Calu3 (cell line): Measurements from ENCODE around the gene CST3. TPM values are rescaled to one million over a fixed set of nuclear protein-coding genes. Genes with fewer than 3 reads are reported as not detected.
"Not testable (repeated sequence)": the region's sequence is repeated elsewhere in the genome, so short reads cannot be mapped to it uniquely, and the experiment has no call there.

Experiments
- BruUV-seq: library from RNA; stranded (reverse); fragments of 400-500 nt; replicated peaks from 2 replicates; lab custom pipeline; 2021; lab: Mats Ljungman, UMichigan
- CTCF ChIA-PET: fragments of 300-600 bp; sonication (Branson Sonifier 250); formaldehyde crosslinking; loops from one replicate; lab custom pipeline; 2022; ENCODE audit warnings: antibody characterized with exemption; lab: Charles Lee
- DNase-seq: peaks from one replicate; pipeline ENCODE4 v3.0.0; 2022
- H3K27ac Mint-ChIP-seq: one replicate; pipeline ENCODE4 v1.8.0; 2022; ENCODE audit warnings: mixed read lengths; ENCODE audit not compliant: unreplicated experiment
- H3K27me3 Mint-ChIP-seq: one replicate; pipeline ENCODE4 v1.8.0; 2022; ENCODE audit warnings: mixed read lengths; ENCODE audit not compliant: unreplicated experiment
- H3K36me3 Mint-ChIP-seq: one replicate; pipeline ENCODE4 v1.8.0; 2022; ENCODE audit warnings: mild to moderate bottlenecking, moderate library complexity, mixed read lengths; ENCODE audit not compliant: insufficient read depth, unreplicated experiment
- H3K4me1 Mint-ChIP-seq: one replicate; pipeline ENCODE4 v1.8.0; 2022; ENCODE audit warnings: mild to moderate bottlenecking, low read depth, mixed read lengths; ENCODE audit not compliant: unreplicated experiment
- H3K4me3 Mint-ChIP-seq: one replicate; pipeline ENCODE4 v1.8.0; 2022; ENCODE audit warnings: mild to moderate bottlenecking, low read depth, moderate library complexity, mixed read lengths; ENCODE audit not compliant: unreplicated experiment
- H3K9me3 Mint-ChIP-seq: one replicate; pipeline ENCODE4 v1.8.0; 2022; ENCODE audit warnings: low read depth, mixed read lengths; ENCODE audit not compliant: unreplicated experiment
- intact Hi-C: fragments of 100-400 bp; cut with micrococcal nuclease; formaldehyde crosslinking; loops from one replicate; pipeline ENCODE4 v1.10.0; 2022; ENCODE audit not compliant: unreplicated experiment
- total RNA-seq: library from RNA; stranded (reverse); gene quantifications from 2 replicates; pipeline ENCODE4 v1.2.3, GENCODE V29; 2022
- TF ChIP-seq, protein P1 (sequence below): fragments of 200-600 bp; IDR thresholded peaks from one replicate; pipeline ENCODE4 v1.8.0; 2022; ENCODE audit warnings: antibody characterized with exemption; ENCODE audit not compliant: unreplicated experiment

CST3 gene
- total RNA-seq, 1 experiment from 2014 or later: 95.7 TPM

DNA sequence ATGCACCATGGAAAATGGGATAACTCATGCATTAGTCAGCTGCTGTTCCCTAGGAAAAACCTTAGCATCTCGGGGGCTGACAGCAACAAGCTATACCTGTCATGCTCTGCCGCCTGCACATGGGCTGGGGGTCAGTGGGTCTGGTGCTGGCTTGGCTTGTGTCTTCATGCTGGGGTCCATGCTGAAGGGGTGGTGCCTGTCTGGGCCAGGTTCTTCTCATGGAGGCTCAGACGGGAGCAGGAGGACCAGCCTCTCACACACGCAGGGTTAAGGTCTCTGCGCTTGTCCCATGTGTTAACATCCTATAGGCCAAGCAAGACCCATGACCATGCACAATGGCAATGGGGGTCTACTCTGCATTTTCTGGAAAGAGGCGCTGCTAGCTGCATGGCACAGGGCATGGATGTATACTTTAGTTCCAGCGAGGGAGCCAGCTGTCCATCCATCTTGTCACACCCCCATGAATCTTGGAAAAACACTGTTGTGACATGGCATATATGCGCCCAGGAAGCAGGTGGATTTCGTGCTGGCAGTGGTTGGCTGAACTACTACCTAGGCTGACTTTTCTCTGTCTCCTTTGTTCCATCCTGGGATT is 24.6 kb upstream of the CST3 start:
- BruUV-seq: no TSS peak
- Mint-ChIP-seq H3K27me3 (no peaks in the 10 kb centered on the region), H3K36me3 (no peaks in the 10 kb centered on the region), H3K4me1 (peaks cover 15% of the 10 kb centered on the region), H3K4me3 (no peak overlapping the region), H3K9me3 (no peaks in the 10 kb centered on the region), H3K27ac (no peak overlapping the region)
- DNase-seq: no peak
- TF ChIP-seq, protein P1, sequence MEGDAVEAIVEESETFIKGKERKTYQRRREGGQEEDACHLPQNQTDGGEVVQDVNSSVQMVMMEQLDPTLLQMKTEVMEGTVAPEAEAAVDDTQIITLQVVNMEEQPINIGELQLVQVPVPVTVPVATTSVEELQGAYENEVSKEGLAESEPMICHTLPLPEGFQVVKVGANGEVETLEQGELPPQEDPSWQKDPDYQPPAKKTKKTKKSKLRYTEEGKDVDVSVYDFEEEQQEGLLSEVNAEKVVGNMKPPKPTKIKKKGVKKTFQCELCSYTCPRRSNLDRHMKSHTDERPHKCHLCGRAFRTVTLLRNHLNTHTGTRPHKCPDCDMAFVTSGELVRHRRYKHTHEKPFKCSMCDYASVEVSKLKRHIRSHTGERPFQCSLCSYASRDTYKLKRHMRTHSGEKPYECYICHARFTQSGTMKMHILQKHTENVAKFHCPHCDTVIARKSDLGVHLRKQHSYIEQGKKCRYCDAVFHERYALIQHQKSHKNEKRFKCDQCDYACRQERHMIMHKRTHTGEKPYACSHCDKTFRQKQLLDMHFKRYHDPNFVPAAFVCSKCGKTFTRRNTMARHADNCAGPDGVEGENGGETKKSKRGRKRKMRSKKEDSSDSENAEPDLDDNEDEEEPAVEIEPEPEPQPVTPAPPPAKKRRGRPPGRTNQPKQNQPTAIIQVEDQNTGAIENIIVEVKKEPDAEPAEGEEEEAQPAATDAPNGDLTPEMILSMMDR: no peak
- intact Hi-C loops: loop anchor here (5.0 kb wide), 1 partner anchor 220 kb away; no protein-coding TSS in a partner anchor
- CTCF ChIA-PET: no interaction called here

DNA sequence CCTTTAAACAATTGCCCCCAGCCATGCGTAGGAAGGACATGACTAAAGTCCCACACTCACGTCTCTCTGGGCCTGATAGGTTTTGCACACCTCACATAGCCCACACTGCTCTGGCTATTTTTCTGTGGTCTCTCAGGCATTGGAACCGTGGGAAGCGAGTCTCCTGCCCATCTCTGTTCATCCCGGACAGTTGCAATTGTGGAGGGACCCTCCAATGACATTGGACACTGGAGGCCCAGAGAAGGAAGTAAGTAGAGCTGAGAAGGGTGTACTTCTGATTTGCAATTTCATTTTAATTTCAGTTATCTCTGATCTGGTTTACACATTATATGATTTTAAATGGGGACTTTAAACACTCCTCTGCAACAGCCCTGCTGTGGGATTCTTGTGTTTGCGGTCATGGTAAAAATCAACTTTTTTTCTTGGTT is 23.3 kb upstream of the CST3 start:
- TF ChIP-seq, protein P1: no peak
- no peaks in the 10 kb centered on the region for H3K9me3 Mint-ChIP-seq
- H3K27me3 Mint-ChIP-seq: no peaks in the 10 kb centered on the region
- H3K36me3 Mint-ChIP-seq: no peaks in the 10 kb centered on the region
- H3K4me1 Mint-ChIP-seq: peaks cover 15% of the 10 kb centered on the region
- CTCF ChIA-PET: no interaction called here
- H3K27ac Mint-ChIP-seq: no peak overlapping the region
- no peak overlapping the region for H3K4me3 Mint-ChIP-seq
- BruUV-seq: no TSS peak
- intact Hi-C loops: loop anchor here (5.0 kb wide), 1 partner anchor 219 kb away; no protein-coding TSS in a partner anchor
- no peak for DNase-seq

DNA sequence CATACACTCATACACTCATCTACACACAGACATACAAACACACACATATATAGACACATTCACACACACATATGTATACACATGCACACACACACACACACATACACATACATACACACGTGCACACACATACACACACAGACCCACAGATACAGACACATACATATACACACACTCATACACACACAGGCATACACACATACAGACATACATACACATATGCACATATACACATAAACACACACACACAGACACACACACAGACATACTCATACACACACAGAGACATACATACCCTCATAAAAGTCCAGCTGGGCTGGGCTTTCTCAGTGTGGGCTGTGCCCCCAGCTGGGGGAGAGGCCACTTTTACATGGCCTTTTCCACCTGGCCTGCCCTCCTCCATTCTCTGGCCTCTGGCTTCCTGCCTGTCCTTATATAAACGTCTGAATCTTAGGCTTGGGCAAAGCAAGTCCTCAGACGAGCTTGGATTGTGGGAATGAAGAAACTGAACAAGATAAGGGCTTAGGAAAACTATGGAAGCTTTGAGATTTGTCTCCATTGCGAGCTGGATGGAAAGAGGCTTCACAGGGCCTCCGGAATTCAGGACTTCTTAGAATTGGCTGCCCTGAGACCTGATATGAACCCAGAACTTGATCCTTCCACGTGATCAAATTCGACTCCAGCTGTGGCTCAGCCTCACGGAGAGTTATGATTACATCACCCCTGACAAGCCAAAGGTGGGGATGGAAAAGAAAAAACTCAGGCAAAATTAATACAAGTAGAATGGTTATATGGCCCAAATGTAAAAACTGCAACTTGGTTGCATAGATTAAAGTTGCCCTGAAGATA is 22.5 kb upstream of the CST3 start:
- Mint-ChIP-seq H3K4me3 (no peak overlapping the region), H3K4me1 (peaks cover 15% of the 10 kb centered on the region), H3K9me3 (no peaks in the 10 kb centered on the region), H3K36me3 (no peaks in the 10 kb centered on the region), H3K27ac (no peak overlapping the region), H3K27me3 (no peaks in the 10 kb centered on the region)
- intact Hi-C loops: loop anchor here (5.0 kb wide), 1 partner anchor 218 kb away; no protein-coding TSS in a partner anchor
- CTCF ChIA-PET: no interaction called here
- no TSS peak for BruUV-seq
- TF ChIP-seq, protein P1: no peak
- DNase-seq: no peak

DNA sequence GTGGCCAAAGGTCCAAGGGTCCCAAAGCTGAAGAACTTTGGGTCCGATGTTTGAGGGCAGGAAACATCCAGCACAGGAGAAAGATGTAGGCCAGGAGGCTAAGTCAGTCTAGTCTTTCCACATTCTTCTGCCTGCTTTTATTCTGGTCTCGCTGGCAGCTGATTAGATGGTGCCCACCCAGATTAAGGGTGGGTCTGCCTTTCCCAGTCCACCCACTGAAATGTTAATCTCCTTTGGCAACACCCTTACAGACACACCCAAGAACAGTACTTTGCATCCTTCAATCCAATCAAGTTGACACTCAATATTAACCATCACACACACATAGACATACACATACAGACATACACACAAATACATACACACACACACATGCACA is 21.8 kb upstream of the CST3 start:
- intact Hi-C loops, BruUV-seq, CTCF ChIA-PET, DNase-seq, H3K4me3 Mint-ChIP-seq, H3K27me3 Mint-ChIP-seq, H3K9me3 Mint-ChIP-seq, H3K36me3 Mint-ChIP-seq, H3K27ac Mint-ChIP-seq: not testable (repeated sequence)
- H3K4me1 Mint-ChIP-seq: peaks cover 15% of the 10 kb centered on the region
